Ovary (tissue), 3 donors: Measurements from ENCODE around the gene SZT2.

Source experiments
- EP300 ChIP-seq: sonication (generic); formaldehyde crosslinking; IDR thresholded peaks from one replicate; pipeline ENCODE4 v1.6.1; 2017; ENCODE audit warnings: antibody characterized with exemption
- POLR2A ChIP-seq: fragments of 450-650 bp; IDR thresholded peaks from one replicate; pipeline ENCODE4 v1.6.1; 2017; ENCODE audit warnings: antibody characterized with exemption, mild to moderate bottlenecking, moderate library complexity
- TF ChIP-seq, protein P1 (sequence below), 3 donors: fragments of 450-650 bp in 2 of 3; fragments of 200-600 bp in 1 of 3; IDR thresholded peaks; one replicate each; pipeline versions ENCODE4 v1.5.1 to v1.8.0; 2016 to 2022; ENCODE audit warnings: antibody characterized with exemption in 3 of 3, mild to moderate bottlenecking in 1 of 3
- donor health status: DM: no; HTN: no; CAD: no.

DNA sequence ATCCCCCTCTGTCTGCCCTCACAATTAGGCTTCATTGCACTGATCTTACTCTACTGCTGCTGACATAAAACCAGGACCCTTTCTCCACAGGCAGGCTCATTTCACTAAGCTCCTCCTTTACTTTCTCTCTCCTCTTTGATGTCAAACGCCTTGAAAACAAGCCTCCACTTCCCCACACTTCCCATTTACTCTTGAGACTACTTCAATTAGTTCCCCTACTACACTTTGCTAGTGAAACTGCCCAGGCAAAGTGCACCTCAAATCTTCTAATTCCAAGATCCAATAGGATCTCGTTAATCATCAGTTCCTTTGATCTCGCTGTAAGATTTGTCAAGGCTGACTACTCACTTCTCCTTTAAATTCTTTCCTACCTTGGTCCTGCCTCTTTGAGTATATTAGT, 36.8 kb upstream of the SZT2 start:
- TF ChIP-seq POLR2A (no peak), EP300 (no peak)
- TF ChIP-seq, protein P1, sequence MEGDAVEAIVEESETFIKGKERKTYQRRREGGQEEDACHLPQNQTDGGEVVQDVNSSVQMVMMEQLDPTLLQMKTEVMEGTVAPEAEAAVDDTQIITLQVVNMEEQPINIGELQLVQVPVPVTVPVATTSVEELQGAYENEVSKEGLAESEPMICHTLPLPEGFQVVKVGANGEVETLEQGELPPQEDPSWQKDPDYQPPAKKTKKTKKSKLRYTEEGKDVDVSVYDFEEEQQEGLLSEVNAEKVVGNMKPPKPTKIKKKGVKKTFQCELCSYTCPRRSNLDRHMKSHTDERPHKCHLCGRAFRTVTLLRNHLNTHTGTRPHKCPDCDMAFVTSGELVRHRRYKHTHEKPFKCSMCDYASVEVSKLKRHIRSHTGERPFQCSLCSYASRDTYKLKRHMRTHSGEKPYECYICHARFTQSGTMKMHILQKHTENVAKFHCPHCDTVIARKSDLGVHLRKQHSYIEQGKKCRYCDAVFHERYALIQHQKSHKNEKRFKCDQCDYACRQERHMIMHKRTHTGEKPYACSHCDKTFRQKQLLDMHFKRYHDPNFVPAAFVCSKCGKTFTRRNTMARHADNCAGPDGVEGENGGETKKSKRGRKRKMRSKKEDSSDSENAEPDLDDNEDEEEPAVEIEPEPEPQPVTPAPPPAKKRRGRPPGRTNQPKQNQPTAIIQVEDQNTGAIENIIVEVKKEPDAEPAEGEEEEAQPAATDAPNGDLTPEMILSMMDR (IDR thresholded peaks at IDR 0.05) = no peak
